ENCODE results near the gene ETFA. TPM values are rescaled to one million over a fixed set of nuclear protein-coding genes. Genes with fewer than 3 reads are reported as not detected.
A peak's percentile ranks its signal among the peaks of the same experiment; 100 is the strongest.
"Not testable (repeated sequence)": the region's sequence is repeated elsewhere in the genome, so short reads cannot be mapped to it uniquely, and the experiment has no call there.

Gene ETFA
- total RNA-seq, 1 experiment from 2014 or later = 273 TPM

DNA sequence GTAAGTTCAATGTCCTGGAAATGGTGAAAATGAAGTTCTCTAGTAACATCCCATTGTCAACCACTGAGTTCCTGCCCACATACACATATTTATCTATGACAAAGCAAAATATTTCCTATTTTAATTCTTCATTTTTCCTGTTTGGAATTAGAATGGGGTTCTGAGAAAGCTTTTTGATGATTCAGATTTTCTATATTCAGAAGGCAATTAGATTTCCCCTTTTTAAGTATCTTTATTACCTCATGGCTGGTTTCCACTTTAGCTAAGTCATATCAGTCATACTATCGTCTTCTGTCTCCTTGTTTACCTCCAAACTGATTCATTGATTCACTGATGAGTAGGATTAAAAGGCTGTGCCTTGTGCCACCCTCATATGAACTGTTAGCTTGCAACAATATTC, 17.9 kb downstream of the ETFA start:
- no peak for DNase-seq (ENCODE audit: low spot score)
- in situ Hi-C loops (cut with HindIII; ENCODE audit: low sequenced_read_pairs) = no loop called here

DNA sequence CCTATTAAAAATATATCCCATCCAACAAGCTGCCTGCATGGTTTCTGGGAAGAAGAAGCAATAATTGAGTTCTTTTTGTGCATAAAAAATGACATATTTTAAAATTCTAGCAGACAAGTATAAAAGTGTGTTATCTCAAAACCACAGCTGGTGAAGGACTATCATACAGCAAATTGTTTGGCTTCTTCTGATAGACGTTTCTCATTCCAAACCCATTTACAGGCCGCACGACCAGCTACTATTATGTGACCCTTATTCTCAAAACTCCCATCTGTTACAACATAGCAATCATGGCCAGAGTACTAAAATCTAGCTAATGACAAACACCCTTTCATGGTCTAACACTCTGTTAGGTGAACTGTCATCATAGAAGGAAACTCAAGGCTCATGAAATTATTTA, 21.7 kb downstream of the ETFA start:
- DNase-seq (ENCODE audit: low spot score) = no peak
- in situ Hi-C loops (cut with HindIII; ENCODE audit: low sequenced_read_pairs) = no loop called here

GRCh38 chr15:76286271-76286879, 24.9 kb downstream of the ETFA start:
- in situ Hi-C loops (cut with HindIII; ENCODE audit: low sequenced_read_pairs) = no loop called here
- DNase-seq (ENCODE audit: low spot score) = no peak

DNA sequence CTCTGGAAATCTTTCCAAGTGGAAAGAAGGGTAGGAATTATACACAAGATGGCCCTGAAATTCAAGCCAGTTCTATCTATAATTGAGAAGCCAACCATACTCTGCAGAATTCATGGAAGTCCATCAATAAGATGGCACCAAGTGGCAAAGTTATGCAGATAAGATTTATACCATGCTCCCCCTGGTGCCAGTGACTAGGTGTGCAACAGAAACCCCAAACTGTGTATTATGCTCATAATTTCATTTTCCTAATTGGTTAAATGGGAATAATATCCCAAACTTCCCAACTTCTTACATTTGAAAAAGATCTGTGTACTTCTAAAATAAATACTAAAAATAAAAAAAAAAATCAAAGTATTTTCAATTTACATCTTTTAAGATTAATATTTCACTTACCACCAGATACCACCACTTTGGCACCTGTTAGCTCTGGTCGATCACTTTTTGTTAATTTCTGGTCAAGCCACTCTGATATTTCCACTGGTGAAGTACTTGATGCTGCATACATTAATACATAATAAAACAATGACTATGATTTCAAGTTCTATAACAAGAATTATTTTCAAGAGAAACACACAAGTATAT, 25.9 kb downstream of the ETFA start:
- no peak for DNase-seq (ENCODE audit: low spot score)
- in situ Hi-C loops (cut with HindIII; ENCODE audit: low sequenced_read_pairs) = no loop called here

- DNase-seq (ENCODE audit: low spot score) = no peak
- in situ Hi-C loops (cut with HindIII; ENCODE audit: low sequenced_read_pairs) = no loop called here
Observed at GRCh38 chr15:76282465-76282864, 28.8 kb downstream of the ETFA start.

DNA sequence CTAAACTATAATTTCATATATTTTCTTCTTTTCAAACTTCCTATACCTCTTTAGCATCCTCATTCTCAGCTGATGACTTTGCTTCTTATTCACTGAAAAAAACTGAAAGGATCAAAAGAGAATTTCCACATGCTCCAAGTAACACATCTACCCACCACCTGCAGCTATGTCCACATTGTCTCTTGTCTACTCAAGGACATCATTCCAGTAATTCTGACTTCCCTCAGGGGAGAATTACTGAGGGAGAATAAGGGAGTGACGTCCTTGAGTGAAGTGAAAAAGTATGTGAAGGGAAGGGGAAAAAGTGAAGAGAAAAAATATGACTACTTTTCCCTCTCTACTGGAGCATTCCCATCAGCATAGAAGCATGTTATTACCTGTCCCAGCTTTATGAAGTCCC, 32.6 kb downstream of the ETFA start:
- in situ Hi-C loops (cut with HindIII; ENCODE audit: low sequenced_read_pairs) = no loop called here

GRCh38 chr15:76274821-76275220, 36.4 kb downstream of the ETFA start:
- DNase-seq (ENCODE audit: low spot score) = no peak
- in situ Hi-C loops (cut with HindIII; ENCODE audit: low sequenced_read_pairs) = no loop called here

More for the DNA sequence above, 32.6 kb downstream of the ETFA start:
- DNase-seq (ENCODE audit: low spot score) = no peak

GRCh38 chr15:76274226-76274625, 37.0 kb downstream of the ETFA start:
- in situ Hi-C loops (cut with HindIII; ENCODE audit: low sequenced_read_pairs) = no loop called here
- DNase-seq (ENCODE audit: low spot score) = peak; percentile 9

GRCh38 chr15:76270876-76271275, 40.4 kb downstream of the ETFA start:
- in situ Hi-C loops (cut with HindIII; ENCODE audit: low sequenced_read_pairs) = no loop called here
- no peak for DNase-seq (ENCODE audit: low spot score)

GRCh38 chr15:76267077-76267476, 44.2 kb downstream of the ETFA start:
- in situ Hi-C loops (cut with HindIII; ENCODE audit: low sequenced_read_pairs) = no loop called here
- DNase-seq (ENCODE audit: low spot score) = no peak

GRCh38 chr15:76265769-76266168, 45.5 kb downstream of the ETFA start:
- in situ Hi-C loops (cut with HindIII; ENCODE audit: low sequenced_read_pairs); DNase-seq (ENCODE audit: low spot score): not testable (repeated sequence)

DNA sequence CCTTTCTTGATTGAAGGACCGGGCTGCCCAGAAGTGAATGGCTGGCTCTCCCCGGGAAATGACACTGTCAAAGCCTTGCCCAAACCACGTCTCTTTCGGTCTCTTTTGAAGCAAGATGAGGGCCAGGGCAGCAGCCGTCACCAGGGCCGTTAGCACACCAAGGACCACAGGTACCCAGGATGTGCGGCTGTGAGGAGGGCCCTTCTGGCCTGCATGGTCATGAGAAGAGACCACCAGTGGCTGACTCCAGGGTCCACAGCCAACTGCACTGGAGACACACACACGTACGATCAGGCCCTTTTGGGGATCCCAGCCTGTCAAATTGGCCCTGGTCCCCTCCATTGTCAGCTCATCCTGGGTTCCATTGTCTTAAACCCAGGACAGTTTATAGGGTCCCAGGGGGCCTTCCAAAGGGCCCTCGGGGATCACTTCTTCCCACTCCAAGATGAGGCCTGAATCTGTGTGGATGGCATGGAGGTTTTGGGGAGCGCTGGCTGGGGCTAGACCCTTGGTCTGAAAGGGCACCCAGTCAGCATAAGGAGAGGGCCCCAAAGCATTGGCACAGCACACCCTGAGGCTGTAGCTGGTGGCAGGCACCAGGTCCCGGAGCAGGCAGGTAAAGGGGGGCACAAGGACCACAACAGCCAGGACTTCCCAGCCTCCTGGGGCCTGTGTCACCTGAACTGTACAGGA, 50.9 kb downstream of the ETFA start:
- in situ Hi-C loops (cut with HindIII; ENCODE audit: low sequenced_read_pairs) = no loop called here
- no peak for DNase-seq (ENCODE audit: low spot score)

DNA sequence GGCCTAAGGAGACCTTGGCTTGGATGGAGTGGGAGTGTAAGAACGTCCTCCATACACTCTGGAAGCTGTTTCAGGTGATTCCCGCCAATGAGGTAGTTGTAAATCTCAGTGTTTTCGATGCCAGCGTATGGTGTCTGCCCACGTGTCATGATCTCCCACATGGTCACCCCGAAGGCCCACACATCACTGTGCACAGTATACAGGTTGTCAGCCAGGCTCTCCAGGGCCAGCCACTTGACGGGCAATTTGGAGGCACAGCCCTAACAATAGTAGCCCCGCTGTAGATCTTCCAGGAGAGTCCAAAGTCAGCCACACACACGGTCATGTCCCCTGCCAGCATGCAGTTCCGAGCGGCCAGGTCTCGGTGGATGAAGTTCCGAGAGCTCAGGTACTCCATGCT, 51.9 kb downstream of the ETFA start:
- in situ Hi-C loops (cut with HindIII; ENCODE audit: low sequenced_read_pairs) = no loop called here
- no peak for DNase-seq (ENCODE audit: low spot score)

DNA sequence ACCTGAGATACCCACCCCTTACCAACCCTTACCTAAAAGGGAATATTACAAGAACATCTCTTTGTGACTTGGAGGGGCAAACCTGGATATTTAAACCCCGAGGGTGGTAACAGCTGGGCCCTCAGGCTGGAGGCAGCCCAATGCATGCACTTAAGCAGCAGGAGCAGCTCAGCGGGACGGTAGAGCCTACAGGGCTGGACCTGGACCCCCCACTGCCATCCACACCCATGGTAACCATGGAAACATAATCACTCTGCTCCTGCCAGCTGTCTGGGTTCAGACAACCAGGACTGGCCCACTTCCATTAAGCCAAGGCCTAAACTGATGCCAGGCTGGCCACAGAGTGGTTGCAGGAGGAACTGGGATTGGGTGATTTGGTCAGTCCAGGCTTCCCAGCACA, 52.8 kb downstream of the ETFA start:
- in situ Hi-C loops (cut with HindIII; ENCODE audit: low sequenced_read_pairs) = no loop called here
- DNase-seq (ENCODE audit: low spot score) = peak; percentile 33

DNA sequence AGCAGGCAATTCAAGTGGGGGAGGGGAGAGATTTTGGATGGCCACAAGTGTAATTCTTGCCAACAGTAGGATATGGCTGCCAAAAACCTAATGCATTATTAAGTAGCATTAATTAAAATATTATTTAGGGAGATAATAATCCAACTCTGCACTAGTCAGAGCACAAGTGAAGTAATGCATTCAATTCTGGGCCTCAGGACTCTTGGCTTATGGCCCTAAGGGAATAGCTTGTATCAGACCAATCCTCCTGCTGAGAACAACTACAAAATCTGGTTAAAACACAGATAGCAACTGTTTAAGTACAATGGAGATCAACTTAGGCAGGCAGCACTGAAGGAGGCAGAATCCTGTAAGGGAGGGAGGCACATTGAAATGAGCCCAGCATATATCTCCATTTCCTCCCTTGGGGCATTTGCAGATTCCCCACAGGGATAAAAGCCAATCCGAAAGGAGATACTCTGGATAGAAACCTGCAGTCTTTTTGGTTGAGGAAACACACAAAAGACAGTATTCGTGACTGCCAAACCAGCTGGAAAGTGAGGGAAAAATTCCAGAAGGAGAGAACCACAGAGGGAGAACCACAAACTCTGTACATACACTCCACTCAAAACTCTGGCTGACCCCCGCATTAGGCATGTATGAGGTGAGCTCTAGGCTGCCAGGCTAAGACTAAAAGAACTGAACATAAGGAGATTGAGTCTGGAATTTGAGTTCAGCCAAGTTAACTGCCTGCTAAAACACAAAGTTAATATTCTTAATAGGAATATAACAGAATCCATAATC, 57.4 kb downstream of the ETFA start:
- no peak for DNase-seq (ENCODE audit: low spot score)
- in situ Hi-C loops (cut with HindIII; ENCODE audit: low sequenced_read_pairs) = no loop called here

DNA sequence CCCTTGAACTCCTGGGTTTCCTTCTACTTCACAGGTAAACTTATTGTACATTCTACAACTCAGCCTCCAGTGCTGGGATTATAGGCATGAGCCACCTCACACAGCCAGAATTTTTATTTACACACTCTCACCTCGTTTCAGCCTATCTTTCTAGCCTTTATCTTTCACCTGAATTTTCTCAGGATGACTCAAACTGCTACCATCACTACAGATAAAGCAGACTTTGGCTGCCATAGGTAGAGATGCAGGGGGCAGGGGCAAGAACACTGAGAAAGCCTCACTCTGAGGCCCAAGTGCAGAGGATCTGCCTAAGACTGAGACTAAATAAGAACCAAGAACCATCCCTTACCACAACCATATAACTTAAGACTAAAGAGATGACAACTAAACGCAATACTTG, 59.0 kb downstream of the ETFA start:
- in situ Hi-C loops (cut with HindIII; ENCODE audit: low sequenced_read_pairs) = no loop called here
- no peak for DNase-seq (ENCODE audit: low spot score)

DNA sequence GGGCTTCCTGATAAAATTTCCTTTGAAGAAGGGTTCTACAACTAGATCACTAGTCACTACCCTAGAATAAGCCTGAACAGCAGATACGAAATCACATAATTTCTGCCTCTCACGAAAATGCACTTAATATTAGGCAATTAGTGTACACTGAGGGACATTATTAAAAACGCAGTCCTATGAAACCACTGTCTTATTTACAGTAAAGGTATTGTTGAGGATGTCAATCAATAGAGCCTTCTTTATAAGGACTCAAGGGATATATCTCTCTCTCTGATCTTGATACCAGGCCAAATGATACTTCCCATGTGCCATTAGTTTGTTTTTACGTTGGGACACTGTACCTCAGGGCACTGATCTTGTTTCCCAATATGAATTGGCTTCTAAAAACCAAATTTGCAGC, 59.6 kb downstream of the ETFA start:
- DNase-seq (ENCODE audit: low spot score) = no peak
- in situ Hi-C loops (cut with HindIII; ENCODE audit: low sequenced_read_pairs) = no loop called here

DNA sequence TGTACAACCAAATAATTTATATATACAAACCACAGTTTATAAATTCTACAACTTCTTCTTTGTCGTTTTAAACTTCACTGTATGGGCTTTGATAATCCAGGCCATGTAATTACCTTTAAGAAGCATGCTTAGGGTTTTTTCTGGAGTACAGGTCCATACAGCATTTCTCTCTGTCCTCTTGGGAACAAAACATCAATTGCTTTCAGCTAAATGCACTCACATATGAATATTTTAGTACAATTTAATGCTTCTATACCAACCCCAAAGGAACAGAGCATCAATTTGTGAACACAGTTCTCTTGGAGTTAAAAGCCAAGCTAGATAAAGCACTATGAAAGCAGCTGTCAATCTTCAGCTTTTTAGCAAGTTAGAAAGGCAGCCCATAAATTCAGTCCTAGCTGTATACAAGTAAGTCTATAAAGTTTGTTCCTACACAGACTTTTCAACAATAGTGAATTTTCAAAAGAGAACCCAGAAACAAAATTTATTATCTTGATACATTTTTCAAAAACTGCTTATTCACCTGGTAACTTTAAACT, 66.1 kb downstream of the ETFA start:
- DNase-seq (ENCODE audit: low spot score) = no peak
- in situ Hi-C loops (cut with HindIII; ENCODE audit: low sequenced_read_pairs) = no loop called here

GRCh38 chr15:76239786-76240185, 71.5 kb downstream of the ETFA start:
- no peak for DNase-seq (ENCODE audit: low spot score)
- in situ Hi-C loops (cut with HindIII; ENCODE audit: low sequenced_read_pairs) = no loop called here

DNA sequence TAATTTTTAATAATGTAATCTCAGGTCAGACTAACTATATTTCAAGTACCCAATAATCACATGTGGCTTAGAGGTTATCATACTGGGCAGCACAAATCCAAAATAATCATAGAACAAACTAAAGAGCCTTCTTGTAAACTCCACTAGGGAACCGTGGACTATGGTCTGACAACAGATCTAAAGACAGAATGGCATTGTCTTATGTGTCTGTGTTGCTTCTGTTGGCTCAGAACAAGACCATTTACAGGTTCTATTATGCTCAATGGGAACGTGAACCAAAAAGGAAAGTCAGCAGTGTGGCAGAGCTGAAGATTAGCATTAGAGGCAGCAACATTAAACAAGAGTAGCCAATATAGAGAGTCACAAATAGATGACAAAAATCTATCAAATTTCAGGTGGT, 74.9 kb downstream of the ETFA start:
- in situ Hi-C loops (cut with HindIII; ENCODE audit: low sequenced_read_pairs) = no loop called here
- DNase-seq (ENCODE audit: low spot score) = no peak

Measured in G401 (cell line).